HG02885 (cell line): ENCODE results near the gene OSBPL9.
"Not testable (repeated sequence)": the region's sequence is repeated elsewhere in the genome, so short reads cannot be mapped to it uniquely, and the experiment has no call there.

ENCODE experiments used
- ATAC-seq: cut with Tn5 transposase; IDR thresholded peaks from one replicate; pipeline ENCODE4 v1.9.1; 2021; ENCODE audit warnings: mild to moderate bottlenecking; ENCODE audit not compliant: unreplicated experiment, poor library complexity

OSBPL9 gene

DNA sequence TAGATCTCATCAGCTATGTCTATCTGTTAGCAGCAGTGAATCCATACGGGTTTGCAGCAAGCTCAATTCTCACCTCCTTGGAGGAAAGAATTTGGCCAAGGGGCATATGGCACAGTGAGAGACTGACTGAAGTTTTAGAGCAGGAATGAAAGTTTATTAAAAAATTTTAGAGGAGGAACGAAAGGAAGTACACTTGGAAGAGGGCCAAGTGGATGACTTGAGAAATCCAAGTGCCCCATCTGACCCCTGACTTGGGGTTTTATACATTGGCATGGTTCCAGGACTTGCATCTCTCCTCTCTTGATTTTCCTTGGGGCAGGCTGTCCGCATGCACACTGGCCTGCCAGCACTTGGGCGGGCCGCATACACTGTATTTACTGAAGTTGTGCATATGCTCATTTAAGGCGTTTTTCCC, 9.2 kb upstream of the OSBPL9 start:
- ATAC-seq: no peak

DNA sequence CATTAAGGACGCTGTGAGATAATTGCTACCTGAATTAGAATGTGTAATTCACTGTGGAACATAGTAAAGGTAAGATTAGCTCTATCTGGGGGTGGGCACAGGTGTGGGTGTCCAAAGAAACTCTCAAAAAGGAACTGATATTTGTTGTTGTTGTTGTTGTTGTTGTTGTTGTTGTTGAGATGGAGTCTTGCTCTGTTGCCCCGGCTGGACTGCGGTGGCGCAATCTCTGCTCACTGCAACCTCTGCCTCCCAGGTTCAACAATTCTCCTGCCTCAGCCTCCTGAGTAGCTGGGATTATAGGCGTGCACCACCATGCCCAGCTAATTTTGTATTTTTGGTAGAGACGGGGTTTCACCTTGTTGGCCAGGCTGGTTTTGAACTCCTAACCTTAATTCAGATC, 6.8 kb upstream of the OSBPL9 start:
- ATAC-seq: not testable (repeated sequence)

DNA sequence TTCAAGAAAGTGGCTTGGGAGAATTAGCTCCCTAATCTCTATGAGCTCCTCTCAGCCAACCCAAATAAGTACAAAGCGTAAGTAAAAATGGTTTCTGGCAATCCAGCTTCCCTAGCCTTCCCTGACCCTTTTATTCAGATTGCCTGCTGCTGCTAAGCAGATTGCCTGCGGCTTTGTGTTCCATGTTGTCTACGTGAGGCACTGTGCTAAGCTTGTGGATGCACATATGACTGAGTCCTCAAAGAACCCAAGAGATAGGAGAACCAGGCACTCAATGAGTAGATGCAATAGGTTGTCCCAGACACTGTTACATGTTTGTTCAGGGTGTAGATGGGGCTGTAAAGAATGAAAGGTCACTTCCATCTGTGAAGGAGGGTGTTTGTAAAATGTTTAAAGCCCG, 6.3 kb upstream of the OSBPL9 start:
- ATAC-seq: no peak

DNA sequence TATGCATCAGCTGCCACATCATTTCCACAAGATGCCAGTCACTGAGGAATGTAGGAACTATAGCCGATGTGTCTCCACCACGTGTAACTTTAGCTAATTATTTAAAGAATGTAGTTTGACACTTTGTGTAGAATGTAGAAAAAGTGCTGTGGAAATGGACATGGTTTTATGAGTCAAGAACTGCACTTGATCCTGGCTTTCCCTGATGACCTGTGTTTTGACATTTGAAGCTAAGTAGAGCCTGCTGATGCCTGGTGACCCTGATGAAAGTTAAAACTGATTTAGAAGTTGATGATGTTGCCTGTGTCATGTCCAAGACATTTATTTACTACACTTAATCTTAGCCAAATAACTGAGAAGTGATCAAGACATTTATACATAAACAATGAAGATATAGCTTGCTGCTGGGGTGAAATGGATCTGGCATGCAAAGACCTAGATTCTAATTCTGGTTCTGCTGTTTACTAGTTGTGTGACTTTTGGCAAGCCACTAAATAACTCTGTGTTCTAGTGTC, 4.4 kb upstream of the OSBPL9 start:
- no peak for ATAC-seq

DNA sequence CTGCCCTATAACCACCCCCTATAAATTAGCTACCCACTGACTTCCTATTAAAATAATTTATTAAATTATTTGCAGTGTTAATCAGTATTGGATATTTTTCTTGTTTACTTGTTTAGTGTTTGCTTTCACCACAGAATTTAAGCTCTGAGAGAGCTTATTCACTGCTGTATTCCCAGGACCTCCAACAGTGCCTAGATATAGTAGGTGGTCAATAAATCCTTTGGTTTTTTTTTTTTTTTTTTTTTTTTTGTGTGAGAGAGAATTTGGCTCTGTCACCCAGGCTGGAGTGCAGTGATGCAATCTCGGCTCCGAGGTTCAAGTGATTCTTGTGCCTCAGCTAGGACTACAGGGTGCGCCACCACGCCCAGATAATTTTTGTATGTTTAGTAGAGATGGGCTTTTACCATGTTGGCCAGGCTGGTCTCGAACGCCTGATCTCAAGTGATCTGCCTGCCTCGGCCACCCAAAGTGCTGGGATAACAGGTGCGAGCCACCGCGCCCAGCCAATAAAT, 1.1 kb upstream of the OSBPL9 start:
- no peak for ATAC-seq

DNA sequence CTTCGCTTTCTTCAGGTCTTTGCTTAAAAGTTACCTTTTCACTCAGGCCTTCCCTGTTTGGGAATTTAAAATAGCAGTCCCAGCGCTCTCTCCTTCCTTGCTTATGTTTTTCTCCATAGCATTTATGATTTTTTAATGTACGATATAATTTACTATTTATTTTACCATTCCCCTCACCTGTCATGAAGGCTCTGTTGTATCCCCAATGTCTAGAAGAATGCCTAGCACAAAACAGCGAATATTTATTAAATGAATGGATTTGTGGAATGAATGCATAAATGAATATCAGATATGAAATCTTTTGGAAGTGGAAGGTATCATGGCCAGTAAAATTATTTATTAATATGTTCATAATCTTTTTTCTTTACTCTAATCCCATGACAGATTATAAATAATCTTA, 402 bp upstream of the OSBPL9 start:
- no peak for ATAC-seq

DNA sequence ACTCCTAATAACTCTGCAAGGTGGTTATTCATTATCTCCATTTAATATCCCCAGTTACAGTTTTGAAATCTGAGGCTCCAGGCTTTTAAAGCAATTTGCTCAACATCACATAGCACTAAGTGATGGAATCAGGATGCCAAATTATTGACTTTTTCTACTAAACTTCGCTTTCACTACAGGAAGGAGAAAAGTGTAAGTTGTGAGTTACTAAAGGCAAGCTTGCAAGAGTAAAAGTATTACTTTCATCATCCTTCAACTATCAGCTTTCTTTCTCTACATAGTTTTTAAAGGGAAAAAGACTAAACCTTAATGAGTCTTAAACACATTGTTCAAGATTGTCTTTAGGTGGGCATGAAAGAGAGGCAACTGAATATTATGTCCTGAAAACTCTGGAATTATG, 1.8 kb downstream of the OSBPL9 start:
- ATAC-seq: no peak

DNA sequence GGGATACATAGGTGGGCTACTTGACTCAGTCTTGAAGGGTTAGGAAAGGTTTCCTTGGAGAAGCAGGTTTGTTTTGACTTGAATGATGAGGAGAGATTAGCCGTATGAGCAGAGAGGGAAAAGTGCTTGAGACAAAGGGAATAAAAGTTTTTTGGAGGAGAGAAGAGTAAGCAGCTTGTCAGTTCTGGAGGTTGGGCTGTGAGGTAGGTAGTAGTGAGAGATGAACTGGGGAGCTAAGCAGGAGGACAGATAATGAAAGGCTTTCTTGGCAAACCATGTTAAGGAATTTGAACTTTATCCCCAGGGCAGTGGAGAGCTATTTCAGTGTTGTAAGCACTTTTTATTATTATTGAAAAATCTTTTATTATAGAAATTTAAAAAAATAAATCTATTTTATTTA, 3.6 kb downstream of the OSBPL9 start:
- no peak for ATAC-seq

DNA sequence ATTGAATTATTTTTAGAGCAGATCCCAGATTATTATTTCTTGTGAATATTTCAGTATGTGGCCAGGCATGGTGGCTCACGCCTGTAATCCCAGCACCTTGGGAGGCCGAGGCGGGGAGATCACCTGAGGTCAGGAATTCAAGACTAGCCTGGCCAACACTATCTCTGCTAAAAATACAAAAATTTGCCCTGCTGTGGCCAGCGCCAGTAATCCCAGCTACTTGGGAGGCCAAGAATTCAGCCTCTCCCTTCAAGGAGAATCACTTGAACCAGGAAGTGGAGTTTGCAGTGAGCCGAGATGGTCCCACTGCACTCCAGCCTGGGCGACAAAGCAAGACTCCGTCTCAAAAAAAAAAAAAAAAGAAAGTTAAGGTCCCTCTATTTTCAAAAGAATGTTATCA, 4.3 kb downstream of the OSBPL9 start:
- no peak for ATAC-seq

DNA sequence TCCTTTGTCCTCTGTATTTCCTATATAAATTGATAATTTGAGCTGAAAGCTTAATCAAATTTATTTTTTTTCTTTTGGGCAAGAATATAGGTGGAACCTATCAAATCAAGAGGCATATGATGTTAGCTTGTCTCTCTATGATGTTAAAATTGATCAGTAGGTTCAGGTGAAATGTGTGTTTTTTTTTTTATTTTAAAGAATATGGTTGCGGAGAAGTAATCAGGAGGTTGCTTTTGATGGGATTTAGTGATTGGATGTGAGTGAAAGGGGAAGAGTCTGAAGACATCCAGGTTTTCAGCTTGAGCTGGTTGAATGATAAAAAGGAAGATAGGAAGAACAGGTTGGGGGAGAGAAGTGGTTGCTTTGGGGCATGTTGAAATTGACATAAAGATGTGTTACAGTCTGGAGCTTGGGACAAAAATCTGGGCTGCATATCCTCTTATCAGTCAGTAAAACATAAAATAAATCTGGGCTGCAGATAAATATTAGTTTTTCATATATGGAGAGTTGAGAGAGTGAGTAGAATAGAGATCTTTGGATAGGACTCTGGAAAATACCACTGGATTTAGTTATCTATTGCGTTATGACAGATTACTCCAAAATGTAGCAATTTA, 5.1 kb downstream of the OSBPL9 start:
- ATAC-seq: no peak

DNA sequence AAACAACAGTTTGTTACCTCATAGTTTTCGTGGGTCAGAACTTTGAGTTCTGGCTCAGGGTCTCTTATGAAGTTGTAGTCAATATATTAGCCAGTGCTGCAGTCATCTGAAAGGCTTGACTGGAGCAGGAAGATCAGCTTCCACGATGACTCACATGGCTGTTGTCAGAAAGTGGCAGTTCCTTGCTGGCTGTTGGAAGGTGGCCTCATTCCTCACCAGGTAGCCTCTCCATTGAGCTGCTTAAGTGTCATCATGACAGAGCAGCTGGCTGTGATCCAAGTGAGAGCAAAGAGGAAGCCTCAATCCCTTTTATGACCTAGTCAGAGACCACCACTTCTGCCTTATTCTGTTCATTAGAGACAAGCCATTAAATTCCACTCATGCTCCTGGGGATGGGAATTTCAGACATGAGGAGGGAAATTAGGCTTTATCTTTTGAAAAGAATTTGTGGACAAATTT, 5.6 kb downstream of the OSBPL9 start:
- no peak for ATAC-seq

DNA sequence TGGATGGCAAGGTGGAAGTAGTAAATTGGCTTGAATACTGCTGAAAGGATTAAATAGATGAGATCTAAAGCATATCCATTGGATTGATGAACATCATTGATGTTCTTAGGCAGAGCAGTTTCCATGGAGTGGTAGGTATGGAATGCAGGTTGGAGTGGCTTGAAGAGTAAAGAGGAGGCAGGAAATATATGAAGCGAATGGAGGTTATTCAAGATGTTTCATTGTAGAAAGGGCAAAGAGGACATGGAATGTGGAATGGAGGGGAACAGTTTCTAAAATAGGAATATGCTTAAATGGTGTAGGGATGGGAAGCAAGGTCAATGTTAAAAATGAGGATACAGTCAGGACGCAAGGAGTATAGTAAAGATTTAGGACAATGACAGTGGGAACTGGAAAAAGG, 6.1 kb downstream of the OSBPL9 start:
- ATAC-seq: no peak

DNA sequence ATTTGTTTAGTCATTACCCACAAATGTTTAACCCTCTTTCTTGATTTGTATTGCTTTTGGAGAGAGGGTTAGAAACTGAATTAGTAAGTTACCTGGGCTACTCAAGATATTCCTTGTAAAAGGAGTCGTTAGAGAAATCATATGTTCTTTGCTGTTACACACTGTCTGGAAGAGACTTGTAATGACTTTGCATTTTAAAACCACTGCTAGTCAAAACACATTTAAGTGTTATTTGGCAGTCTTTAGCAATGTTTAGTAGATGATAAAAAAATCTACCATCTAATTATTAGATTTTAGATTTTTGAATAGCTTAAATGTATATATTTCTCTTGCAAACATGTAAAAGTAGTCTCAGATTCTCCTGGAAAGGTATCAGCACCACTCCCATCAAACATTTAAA, 6.6 kb downstream of the OSBPL9 start:
- no peak for ATAC-seq

DNA sequence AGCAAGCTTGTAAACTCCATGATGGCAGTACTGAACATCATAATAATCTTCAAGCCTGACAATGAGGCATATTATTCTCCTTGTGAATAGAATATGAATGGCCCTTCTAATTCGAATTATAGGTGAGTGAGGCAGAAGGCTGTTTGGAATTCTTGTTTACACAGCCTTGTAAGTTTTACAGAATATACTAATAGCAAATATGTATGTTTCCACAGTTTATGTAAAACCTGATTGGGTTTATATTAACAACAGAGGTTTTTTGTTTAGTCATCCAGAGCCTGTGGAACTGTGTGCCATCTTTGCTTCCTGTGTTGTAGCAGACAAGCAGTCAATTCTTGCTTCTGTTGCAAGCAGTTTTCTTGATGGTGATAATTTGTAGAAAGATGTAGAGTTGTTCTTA, 8.0 kb downstream of the OSBPL9 start:
- ATAC-seq: no peak

DNA sequence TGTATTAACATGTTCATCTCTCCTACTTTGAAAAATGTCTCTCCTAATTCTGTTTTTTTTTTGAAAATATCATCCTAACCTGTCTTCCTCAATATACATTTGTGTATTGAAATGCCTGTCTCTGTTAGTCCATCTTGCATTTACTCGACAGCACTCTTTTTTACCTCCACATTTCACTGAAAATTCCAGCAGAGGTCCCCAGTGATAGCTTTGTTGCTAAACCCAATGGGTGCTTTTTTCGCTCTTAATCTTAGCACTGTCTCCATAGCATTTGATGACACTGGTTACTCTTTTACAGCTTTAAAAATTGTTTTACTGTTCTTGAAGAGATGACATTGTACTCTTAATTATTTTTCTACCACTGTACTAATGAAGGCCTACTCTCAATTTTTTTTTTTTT, 10.8 kb downstream of the OSBPL9 start:
- no peak for ATAC-seq

DNA sequence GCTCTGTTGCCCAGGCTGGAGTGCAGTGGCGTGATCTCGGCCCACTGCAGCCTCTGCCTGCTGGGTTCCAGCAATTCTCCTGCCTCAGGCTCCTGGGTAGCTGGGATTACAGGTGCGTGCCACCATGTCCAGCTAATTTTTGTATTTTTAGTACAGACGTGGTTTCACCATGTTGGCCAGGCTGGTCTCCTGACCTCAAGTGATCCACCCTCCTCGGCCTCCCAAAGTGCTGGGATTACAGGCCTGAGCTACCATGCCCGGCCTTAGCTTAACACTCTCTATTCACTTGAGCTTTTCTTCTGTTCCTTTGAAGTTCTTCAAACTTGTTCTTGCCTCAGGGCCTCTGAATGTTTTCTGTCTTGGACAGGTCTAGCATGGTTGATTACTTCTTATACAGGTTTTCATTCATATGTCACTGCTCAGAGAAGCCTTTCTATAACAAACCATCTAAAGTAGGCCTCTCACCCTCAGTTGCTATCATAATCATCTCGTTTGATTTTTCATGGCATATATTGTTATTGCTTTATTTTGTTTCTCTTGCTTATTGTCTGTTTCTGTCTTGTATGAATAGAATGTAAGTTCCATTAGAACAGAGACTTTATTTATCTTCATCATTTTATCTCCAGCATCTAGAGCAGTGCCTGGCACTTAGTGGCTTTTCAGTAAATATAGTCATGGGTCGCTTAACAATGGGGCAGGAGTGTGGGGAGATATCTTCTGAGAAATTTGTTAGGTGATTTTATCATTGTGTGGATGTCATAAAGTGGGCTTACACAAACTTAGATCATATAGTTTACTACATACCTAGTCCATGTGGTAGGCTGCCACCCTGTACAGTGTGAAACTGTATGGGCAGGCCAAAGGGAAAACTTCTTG, 12.1 kb downstream of the OSBPL9 start:
- ATAC-seq: no peak

DNA sequence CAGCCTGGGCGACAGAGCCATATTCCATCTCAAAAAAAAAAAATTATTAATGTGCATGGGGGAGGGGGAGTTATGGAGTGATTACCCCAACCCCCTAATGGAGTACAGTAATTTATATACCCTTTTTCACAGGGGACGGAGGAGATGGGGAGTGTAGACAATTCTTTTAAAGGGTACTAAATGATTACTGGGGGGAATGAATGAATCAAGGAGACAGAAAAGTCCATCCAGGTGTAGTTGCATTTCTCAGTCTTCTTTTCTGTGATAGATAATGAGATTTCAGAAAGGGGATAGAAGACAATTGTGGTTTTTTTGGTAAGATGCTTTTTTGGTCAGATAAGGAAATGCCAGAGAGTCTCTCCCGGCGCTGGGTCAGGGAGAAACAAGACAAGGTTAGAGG, 13.0 kb downstream of the OSBPL9 start:
- ATAC-seq: no peak

DNA sequence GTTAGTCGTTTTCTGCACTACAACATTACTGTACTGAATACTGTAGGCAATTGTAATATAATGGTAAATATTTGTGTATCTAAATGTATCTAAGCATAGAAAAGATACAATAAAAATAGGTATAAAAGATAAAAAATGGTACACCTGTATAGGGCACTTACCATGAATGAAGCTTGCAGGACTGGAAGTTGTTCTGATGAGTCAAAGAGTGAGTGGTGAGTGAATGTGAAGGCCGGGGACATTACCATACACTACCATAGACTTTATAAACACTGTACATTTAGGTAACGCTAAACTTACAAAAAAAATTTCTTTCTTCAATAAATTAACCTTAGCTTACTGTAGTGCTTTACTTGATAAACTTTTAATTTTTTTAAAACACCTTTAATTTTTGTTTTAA, 13.5 kb downstream of the OSBPL9 start:
- no peak for ATAC-seq

DNA sequence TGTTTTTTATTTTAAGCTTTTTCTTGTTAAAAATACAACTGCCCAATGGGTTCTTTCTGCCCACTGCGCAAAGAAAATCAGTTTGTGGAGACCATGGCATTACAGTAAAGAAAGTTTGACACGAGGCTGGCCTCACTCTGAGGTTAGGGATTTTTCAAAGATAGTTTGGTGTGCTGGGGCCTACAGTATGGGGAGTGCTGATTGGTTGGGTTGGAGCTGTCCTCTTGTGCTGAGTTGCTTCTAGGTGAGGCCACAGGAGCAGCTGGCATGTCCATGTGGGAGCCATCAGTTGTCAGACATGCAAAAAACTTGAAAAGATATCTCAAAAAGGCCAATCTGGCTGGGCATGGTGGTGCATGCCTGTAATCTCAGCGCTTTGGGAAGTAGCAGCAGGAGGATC, 14.0 kb downstream of the OSBPL9 start:
- no peak for ATAC-seq

DNA sequence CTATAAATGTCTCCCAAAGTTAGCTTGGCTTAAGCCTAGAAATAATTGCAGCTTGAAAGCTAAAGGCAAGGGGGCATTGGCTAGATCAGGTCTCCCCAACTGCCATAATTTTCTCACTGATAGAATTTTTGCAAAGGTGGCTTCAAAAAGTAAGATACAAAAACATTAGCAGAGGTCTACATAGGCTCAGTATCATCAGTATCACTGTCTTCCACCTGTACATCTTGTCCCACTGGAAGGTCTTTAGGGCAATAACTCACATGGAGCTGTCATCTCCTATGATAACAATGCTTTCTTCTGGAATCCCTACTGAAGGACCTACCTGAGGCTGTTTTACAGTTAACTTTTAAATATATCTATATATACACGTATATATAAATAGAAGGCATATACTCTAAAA, 14.9 kb downstream of the OSBPL9 start:
- no peak for ATAC-seq

DNA sequence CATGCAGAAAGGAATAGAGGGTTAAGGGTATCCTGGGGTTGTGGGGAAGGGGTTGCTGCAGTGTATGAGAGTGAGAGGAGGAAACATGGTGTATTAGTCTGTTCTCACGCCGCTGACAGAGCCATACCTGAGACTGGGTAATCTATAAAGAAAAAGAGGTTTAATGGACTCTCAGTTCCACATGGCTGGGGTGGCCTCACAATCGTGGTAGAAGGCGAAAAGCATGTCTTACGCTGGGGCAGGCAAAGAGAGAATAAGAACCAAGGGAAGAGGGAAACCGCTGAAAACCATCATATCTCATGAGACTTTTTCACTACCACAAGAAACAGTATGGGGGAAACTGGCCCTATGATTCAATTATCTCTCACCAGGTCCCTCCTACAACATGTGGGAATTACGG, 17.7 kb downstream of the OSBPL9 start:
- ATAC-seq: no peak

DNA sequence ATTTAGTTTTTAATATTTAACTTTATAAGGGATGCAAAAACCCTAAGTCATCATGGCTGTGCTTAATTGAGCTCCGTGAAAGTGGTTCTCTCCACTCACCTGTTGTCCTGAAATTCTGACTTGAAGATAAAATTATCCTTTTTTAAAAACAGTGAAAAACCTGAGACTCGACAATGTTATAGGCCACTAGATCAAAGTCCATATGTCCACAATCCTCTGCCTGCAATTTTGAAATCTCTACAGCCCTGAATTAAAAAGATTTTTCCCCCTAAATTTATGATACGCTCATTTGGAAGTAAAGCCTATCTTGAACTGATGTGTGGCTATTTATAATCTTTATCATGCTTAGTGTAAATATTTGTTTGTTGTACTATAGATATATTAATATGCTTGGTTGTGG, 18.7 kb downstream of the OSBPL9 start:
- no peak for ATAC-seq
